ENCODE measurements around the gene GASK1A.

DNA sequence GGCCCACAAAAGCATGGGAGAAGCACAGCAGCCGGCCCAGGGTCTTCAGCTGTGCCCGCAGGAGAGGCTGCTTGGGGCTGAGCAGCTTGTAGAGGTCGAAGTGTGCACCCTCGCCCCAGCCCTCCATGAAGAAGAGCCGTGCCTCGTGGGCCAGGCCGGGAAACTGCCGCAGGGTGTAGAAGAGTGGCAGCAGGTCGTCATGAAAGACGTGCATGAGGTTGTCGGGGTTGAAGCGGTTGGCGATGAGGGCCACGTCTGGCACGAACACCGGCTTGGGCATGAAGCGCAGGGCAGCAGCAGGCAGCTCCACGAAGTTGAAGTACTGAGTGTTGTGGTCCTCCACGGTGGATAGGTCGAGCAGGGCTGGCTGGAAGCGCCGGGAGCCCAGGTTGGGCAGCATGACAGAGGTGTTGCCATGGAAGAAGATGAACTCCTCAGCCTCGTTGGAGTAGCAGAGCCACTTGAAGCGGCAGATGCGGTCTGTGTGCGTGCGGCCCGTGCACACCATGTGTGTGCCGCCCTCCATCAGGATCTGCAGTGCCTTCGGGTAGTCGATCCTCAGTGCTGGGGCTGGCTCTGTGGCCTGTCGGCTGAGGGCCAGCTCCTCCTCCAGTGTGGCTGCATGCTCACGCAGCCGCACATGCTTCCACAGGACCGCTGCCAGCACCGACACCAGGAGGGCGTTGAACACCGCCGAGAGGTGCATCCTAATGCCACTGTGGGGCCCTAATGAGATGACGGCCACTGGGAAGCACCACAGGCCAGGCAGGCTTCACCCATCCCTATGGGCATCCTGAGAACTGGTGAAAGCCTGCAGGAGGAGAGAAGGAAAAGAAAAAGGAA lies 101.8 kb downstream of the GASK1A start:
- TF ChIP-seq, protein P1, sequence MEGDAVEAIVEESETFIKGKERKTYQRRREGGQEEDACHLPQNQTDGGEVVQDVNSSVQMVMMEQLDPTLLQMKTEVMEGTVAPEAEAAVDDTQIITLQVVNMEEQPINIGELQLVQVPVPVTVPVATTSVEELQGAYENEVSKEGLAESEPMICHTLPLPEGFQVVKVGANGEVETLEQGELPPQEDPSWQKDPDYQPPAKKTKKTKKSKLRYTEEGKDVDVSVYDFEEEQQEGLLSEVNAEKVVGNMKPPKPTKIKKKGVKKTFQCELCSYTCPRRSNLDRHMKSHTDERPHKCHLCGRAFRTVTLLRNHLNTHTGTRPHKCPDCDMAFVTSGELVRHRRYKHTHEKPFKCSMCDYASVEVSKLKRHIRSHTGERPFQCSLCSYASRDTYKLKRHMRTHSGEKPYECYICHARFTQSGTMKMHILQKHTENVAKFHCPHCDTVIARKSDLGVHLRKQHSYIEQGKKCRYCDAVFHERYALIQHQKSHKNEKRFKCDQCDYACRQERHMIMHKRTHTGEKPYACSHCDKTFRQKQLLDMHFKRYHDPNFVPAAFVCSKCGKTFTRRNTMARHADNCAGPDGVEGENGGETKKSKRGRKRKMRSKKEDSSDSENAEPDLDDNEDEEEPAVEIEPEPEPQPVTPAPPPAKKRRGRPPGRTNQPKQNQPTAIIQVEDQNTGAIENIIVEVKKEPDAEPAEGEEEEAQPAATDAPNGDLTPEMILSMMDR (tag by site-specific recombination; IDR thresholded peaks at IDR 0.05), result no peak
- no peak for TF ChIP-seq ZNF624 (tag by site-specific recombination; IDR thresholded peaks at IDR 0.05)
- TF ChIP-seq HOXD13 (CRISPR knock-in tag; IDR thresholded peaks at IDR 0.05; ENCODE audit: borderline replicate concordance), result no peak
- no peak for TF ChIP-seq ZNF610 (tag by site-specific recombination; IDR thresholded peaks at IDR 0.05; ENCODE audit: borderline replicate concordance)
- TF ChIP-seq, protein P2, sequence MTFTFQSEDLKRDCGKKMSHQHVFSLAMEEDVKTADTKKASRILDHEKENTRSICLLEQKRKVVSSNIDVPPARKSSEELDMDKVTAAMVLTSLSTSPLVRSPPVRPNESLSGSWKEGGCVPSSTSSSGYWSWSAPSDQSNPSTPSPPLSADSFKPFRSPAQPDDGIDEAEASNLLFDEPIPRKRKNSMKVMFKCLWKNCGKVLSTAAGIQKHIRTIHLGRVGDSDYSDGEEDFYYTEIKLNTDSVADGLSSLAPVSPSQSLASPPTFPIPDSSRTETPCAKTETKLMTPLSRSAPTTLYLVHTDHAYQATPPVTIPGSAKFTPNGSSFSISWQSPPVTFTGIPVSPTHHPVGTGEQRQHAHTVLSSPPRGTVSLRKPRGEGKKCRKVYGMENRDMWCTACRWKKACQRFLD (tag by site-specific recombination; IDR thresholded peaks at IDR 0.05), result no peak
- no peak for TF ChIP-seq ZNF121 (tag by site-specific recombination; IDR thresholded peaks at IDR 0.05)
- TF ChIP-seq ZNF132 (tag by site-specific recombination; IDR thresholded peaks at IDR 0.05; ENCODE audit: borderline replicate concordance), result no peak
